HG03108 (cell line): ENCODE data around the gene TMC7.

Experiments
- ATAC-seq: cut with Tn5 transposase; IDR thresholded peaks from one replicate; pipeline ENCODE4 v1.9.1; 2021; ENCODE audit warnings: moderate library complexity; ENCODE audit not compliant: unreplicated experiment

The TMC7 gene

DNA sequence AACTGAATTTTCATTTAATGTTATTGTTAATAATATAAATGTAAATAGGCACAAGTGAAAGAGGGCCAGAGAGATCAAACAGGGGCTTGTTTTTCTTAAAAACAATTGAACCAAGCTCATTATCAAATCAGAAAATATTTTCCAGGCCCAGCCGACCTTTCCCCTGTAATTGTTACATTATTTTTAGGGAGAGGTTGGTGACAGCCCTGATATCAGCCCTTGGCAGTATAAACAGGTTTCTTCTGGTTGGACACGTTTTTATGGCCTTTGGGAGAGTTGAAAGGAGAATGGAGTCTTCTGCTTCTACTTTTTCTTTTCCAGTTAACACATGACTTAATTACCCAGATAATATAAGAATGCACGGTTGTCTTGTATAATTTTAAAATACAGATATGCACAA, 43.7 kb downstream of the TMC7 start:
- no peak for ATAC-seq

DNA sequence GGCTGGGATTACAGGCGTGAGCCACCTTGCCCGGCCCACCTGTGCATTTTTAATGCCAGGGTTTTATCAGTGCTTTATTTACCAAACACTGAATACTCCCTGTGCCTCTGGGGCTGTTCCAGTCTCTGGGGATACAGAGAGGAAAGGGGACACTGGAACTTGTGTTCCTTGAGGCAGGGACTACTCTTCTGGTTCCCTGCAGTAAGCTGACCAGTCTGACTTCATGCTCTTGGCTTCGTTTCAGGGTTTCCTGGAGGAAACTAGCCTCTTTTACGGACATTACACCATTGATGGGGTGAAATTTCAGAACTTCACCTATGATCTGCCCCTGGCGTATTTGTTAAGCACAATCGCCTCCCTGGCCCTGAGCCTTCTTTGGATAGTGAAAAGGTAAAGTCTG, 46.2 kb downstream of the TMC7 start:
- no peak for ATAC-seq

DNA sequence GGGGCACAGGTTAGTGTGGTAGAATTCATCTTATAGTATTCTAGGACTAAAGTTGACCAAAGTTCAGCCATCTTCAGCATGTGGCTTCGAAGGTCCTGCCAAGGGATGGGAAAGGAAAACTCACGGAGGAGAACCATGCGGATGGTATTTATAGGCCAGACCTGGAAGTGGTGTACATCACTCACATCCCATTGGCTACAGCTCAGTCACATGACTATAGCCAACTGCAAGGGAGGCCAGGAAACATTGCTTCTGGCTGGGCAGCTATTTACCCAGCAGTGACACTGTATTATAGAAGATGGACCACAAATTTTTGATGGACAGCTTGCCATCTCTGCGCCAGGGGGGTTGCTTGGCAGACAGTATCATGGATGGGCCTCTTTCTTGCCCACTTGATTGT, 48.0 kb downstream of the TMC7 start:
- no peak for ATAC-seq

DNA sequence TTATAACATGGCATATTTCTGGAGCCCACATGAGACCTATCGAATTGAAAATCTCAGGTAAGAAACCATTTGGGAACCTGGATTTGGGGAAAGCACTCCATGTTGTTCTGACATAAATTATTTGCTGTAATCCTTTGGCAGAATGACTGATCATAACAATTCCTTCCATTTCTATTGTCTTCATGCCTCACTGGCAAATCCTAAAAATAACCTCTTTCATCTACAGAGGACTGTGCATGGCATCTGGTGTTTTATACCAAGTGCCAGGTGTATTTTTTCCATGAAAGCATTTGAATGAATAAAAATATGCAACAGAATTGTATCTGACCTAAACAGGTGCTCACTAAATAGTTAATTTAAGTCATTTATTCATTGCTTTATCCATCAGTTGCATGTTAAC, 50.0 kb downstream of the TMC7 start:
- ATAC-seq: no peak

DNA sequence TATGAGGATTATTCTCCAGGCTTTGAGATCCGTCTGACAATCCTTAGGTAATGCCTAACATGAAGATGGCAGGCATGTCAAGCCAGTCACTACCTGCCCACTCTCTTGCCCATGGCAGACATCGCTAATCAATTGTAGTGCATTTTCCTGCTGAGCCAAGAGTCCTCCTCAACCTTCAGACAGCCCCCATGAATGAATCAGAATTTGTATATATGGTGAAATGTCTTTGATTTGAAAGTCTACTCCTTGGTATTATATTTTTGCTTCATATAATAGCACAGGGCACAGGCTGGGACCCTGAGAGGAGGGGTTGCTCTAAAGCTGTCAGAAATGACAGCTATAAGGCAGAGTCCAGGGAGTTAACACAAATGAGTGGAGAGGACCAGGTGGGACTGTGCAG, 56.7 kb downstream of the TMC7 start:
- ATAC-seq: no peak

GRCh38 chr16:19044769-19045168, 61.0 kb downstream of the TMC7 start:
- ATAC-seq: no peak

GRCh38 chr16:19046062-19046461, 62.3 kb downstream of the TMC7 start:
- no peak for ATAC-seq

DNA sequence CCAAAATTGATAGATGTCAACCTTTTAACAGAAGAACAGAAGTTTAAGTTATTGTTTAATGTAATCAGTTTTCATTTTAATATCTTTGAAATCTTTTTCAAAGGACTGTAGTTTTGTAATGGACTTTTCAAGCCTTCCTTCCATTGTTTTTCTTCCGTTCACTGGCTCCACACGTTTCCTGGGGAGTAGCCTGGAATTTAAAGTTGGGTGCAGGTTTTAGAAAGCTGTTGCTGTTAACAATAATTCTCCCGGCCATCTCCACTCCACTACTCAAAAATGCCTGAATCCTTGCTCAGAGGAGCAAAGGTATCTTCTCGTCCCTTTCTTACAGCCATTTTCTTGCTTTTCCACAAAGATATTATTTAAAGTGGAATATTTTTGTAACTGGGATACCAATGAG, 79.0 kb downstream of the TMC7 start:
- ATAC-seq: no peak

- no peak for ATAC-seq
These were observed 83.2 kb downstream of the TMC7 start for GRCh38 chr16:19066988-19067348.

- peak; percentile 89 for ATAC-seq
These were observed 83.9 kb downstream of the TMC7 start, which contains the start of gene COQ7 for GRCh38 chr16:19067349-19068236. Gene COQ7, plus strand, starts transcription at chr16:19067614. Its CDS starts 51 bp downstream, at chr16:19067665.

DNA sequence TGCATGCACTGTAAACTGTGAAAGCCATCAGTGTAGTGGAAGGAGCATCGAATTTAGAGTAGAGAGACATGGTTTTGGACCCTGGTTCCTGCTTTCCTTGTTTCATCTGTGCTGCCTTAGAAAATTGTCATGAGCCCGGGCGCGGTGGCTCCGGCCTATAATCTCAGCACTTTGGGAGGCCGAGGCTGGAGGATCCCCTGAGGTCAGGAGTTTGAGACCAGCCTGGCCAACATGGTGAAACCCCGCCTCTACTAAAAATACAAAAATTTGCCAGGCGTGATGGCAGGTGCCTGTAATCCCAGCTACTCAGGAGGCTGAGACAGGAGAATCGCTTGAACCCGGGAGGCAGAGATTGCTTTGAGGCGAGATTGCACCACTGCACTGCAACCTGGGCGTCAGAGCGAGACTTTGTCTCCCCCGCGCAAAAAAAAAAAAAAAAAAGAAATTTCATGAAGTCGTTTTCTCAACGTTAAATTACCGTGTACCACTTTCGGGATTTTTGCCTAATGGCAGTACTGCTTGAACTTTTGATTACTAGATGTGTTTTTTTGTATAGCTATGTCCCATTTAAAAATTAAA, 84.6 kb downstream of the TMC7 start:
- ATAC-seq: no peak

- no peak for ATAC-seq
These were observed 88.4 kb downstream of the TMC7 start for GRCh38 chr16:19071811-19072777.

DNA sequence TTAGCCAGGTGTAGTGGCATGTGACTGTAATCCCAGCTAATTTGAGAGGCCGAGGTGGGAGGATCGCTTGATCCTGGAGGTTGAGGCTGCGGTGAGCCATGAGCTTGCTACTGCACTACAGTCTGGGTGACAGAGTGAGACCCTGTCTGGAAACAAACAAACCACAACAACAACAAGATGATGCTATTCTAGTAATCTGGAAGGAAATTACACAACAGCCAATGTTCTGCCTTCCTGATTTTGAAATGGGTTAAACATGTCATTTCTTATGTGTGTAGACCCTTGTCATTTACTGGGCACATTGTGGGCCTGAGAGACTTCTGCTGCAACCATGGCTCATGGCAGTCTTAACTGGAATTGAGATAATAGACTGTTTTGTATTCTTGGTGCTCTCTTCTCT, 89.6 kb downstream of the TMC7 start:
- ATAC-seq: no peak

DNA sequence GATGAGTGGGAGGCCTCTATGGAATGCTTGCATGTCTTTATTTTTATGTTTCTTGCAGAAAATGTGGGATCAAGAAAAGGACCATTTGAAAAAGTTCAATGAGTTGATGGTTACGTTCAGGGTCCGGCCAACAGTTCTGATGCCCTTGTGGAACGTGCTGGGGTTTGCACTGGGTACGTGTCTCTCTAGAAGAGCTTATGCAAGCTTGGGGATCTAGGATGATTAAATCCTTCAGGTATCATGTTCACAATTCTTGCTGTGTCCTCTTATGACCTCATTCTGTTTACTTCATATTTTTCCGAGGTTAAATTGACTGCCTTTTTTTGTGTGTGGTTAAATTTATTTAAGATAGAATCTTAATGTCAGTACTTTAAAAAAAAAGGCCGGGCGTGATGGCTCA, 90.1 kb downstream of the TMC7 start:
- no peak for ATAC-seq

DNA sequence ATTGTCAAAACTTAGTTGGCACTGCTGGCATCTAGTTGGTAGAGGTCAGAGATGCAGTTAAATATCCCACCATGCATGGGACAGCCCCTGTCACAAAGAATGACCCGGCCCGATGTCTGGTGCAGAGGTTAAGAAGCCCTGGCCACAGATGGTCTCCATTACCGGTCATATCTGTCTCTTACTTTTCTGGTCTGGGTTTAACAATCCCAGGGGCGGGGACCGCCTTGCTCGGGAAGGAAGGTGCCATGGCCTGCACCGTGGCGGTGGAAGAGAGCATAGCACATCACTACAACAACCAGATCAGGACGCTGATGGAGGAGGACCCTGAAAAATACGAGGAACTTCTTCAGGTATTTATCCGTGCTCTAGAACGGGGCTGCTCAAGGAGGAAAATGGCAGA, 91.8 kb downstream of the TMC7 start:
- ATAC-seq: no peak

DNA sequence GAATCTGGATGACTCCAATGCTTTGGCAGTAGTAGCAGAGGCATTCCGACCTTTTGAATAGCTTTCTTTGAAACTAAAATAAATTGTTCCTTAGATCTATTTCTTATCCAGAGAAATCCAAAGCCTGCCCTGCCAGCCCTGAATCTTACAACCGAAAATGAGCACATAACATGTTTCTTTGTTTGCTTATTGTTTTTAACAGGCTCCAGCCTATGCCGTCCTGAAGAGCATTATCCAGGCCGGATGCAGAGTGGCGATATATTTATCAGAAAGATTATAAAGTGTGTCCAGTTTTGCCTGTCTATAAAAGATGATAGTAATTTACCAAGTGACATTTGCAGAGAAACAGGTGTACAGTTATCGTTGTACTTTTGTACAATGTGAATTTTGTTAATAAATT, 94.1 kb downstream of the TMC7 start:
- ATAC-seq: no peak

- ATAC-seq: no peak
These were observed 99.9 kb downstream of the TMC7 start for GRCh38 chr16:19083670-19084069.

GRCh38 chr16:19084139-19084538, 100.4 kb downstream of the TMC7 start:
- no peak for ATAC-seq

- no peak for ATAC-seq
These were observed 101.1 kb downstream of the TMC7 start for GRCh38 chr16:19084879-19085278.

GRCh38 chr16:19085679-19086200, 102.0 kb downstream of the TMC7 start:
- no peak for ATAC-seq
